HEK293 (cell line): Measurements from ENCODE around the gene RPL36A.
A peak's percentile ranks its signal among the peaks of the same experiment; 100 is the strongest.

Experiments
- CTCF ChIA-PET: fragments of 350-600 bp; formaldehyde crosslinking; extraction: SDS; loops from one replicate; lab custom pipeline; 2021; ENCODE audit warnings: antibody characterized with exemption; lab: Yijun Ruan, JAX
- POLR2A ChIA-PET: fragments of 300-600 bp; formaldehyde crosslinking; extraction: SDS; loops from one replicate; lab custom pipeline; 2020; ENCODE audit warnings: antibody characterized with exemption, inconsistent platforms; lab: Yijun Ruan, JAX
- H3K27ac ChIP-seq: fragments of 200-500 bp; sonication (Bioruptor generic); 2 replicates; pipeline ENCODE4 v1.5.1; 2014; ENCODE audit warnings: low read depth, low read length, control low read depth, inconsistent platforms; ENCODE audit errors: extremely low read depth
- H3K36me3 ChIP-seq, 2 experiments: fragments of 200-500 bp in 1 of 2; sonication (Bioruptor generic) in 1 of 2; 1 replicate in 1 of 2; 2 replicates in 1 of 2; pipeline ENCODE4 v1.5.1; 2014 to 2017; ENCODE audit warnings: inconsistent platforms in 2 of 2, low read length in 2 of 2; ENCODE audit not compliant: control insufficient read depth in 2 of 2, insufficient read depth in 1 of 2
- H3K4me1 ChIP-seq: fragments of 200-500 bp; sonication (Bioruptor generic); 2 replicates; pipeline ENCODE4 v1.5.1; 2014; ENCODE audit warnings: mild to moderate bottlenecking, low read length, inconsistent platforms; ENCODE audit not compliant: control insufficient read depth, insufficient read depth
- H3K4me3 ChIP-seq: 2 replicates; pipeline ENCODE4 v1.5.1; 2011; ENCODE audit warnings: low read depth, mild to moderate bottlenecking, control low read depth, low read length, moderate library complexity
- H3K9me3 ChIP-seq: fragments of 200-500 bp; sonication (Bioruptor generic); 2 replicates; pipeline ENCODE4 v1.5.1; 2014; ENCODE audit warnings: low read depth, low read length, inconsistent platforms; ENCODE audit not compliant: control insufficient read depth, insufficient read depth
- CTCF ChIP-seq: fragments of 450-650 bp; formaldehyde crosslinking; IDR thresholded peaks from 2 replicates; pipeline ENCODE4 v1.5.1; 2016; ENCODE audit warnings: missing biosample characterization, missing genetic modification characterization
- FEZF1 ChIP-seq: fragments of 450-650 bp; formaldehyde crosslinking; IDR thresholded peaks from 2 replicates; pipeline ENCODE4 v1.5.1; 2016; ENCODE audit warnings: missing biosample characterization, missing genetic modification characterization
- HOXD13 ChIP-seq: sonication (generic); formaldehyde crosslinking; IDR thresholded peaks from 2 replicates; pipeline ENCODE4 v1.8.0; 2022; ENCODE audit warnings: missing genetic modification reagents, borderline replicate concordance
- KLF9 ChIP-seq: fragments of 450-650 bp; formaldehyde crosslinking; IDR thresholded peaks from 2 replicates; pipeline ENCODE4 v1.5.1; 2016; ENCODE audit warnings: missing biosample characterization, missing genetic modification characterization, low read depth
- PRDM1 ChIP-seq: fragments of 450-650 bp; formaldehyde crosslinking; IDR thresholded peaks from 2 replicates; pipeline ENCODE4; 2016; ENCODE audit warnings: missing biosample characterization, missing genetic modification characterization
- ZBTB8A ChIP-seq: fragments of 450-650 bp; formaldehyde crosslinking; IDR thresholded peaks from 2 replicates; pipeline ENCODE4 v1.5.1; 2016; ENCODE audit warnings: missing biosample characterization, missing genetic modification characterization
- ZFP3 ChIP-seq: fragments of 450-650 bp; formaldehyde crosslinking; IDR thresholded peaks from 2 replicates; pipeline ENCODE4 v1.5.1; 2016; ENCODE audit warnings: low read depth, missing biosample characterization, missing genetic modification characterization
- ZFP37 ChIP-seq: fragments of 450-650 bp; formaldehyde crosslinking; IDR thresholded peaks from 2 replicates; pipeline ENCODE4 v1.5.1; 2016; ENCODE audit warnings: missing biosample characterization, missing genetic modification characterization
- ZNF140 ChIP-seq: fragments of 450-650 bp; formaldehyde crosslinking; IDR thresholded peaks from 2 replicates; pipeline ENCODE4 v1.5.1; 2016; ENCODE audit warnings: missing biosample characterization, missing genetic modification characterization
- ZNF16 ChIP-seq: fragments of 450-650 bp; formaldehyde crosslinking; IDR thresholded peaks from 2 replicates; pipeline ENCODE4 v1.5.1; 2016; ENCODE audit warnings: low read depth, missing biosample characterization, missing genetic modification characterization
- ZNF2 ChIP-seq: fragments of 450-650 bp; formaldehyde crosslinking; IDR thresholded peaks from 2 replicates; pipeline ENCODE4 v1.5.1; 2016; ENCODE audit warnings: missing biosample characterization, missing genetic modification characterization
- ZNF416 ChIP-seq: fragments of 450-650 bp; formaldehyde crosslinking; IDR thresholded peaks from 2 replicates; pipeline ENCODE4 v1.5.1; 2016; ENCODE audit warnings: missing biosample characterization, missing genetic modification characterization
- ZNF48 ChIP-seq: fragments of 450-650 bp; formaldehyde crosslinking; IDR thresholded peaks from 2 replicates; pipeline ENCODE4 v1.5.1; 2016; ENCODE audit warnings: missing biosample characterization, missing genetic modification characterization
- ZNF639 ChIP-seq: fragments of 450-650 bp; formaldehyde crosslinking; IDR thresholded peaks from 2 replicates; pipeline ENCODE4 v1.5.1; 2016; ENCODE audit warnings: missing biosample characterization, missing genetic modification characterization
- ZNF701 ChIP-seq: fragments of 450-650 bp; formaldehyde crosslinking; IDR thresholded peaks from 2 replicates; pipeline ENCODE4 v1.5.1; 2016; ENCODE audit warnings: missing biosample characterization, missing genetic modification characterization
- ZSCAN16 ChIP-seq: fragments of 450-650 bp; formaldehyde crosslinking; IDR thresholded peaks from 2 replicates; pipeline ENCODE4 v1.5.1; 2016; ENCODE audit warnings: missing biosample characterization, missing genetic modification characterization
- ZSCAN30 ChIP-seq: fragments of 450-650 bp; IDR thresholded peaks from 2 replicates; pipeline ENCODE4 v1.5.1; 2018; ENCODE audit warnings: missing biosample characterization, mild to moderate bottlenecking, missing genetic modification characterization, moderate library complexity

Gene RPL36A

GRCh38 chrX:101348452-101349192 is 42.2 kb upstream of the RPL36A start, which contains the start of gene TIMM8A (continued):
- TF ChIP-seq ZNF2 (tag by site-specific recombination) (peak; percentile 75), CTCF (tag by site-specific recombination) (peak; percentile 25; the same call in 1 of the 2 replicates), ZBTB8A (peak; percentile 52; the same call in 1 of the 2 replicates), PRDM1 (tag by site-specific recombination) (peak; percentile 59; the same call in 1 of the 2 replicates), ZNF701 (tag by site-specific recombination) (no peak), ZNF16 (tag by site-specific recombination) (no peak), ZNF639 (0 out of 2 replicates have a peak, but pooled peaks have one; percentile 23), ZFP3 (no peak), ZFP37 (tag by site-specific recombination) (0 out of 2 replicates have a peak, but pooled peaks have one; percentile 8), ZNF48 (no peak)

- Histone ChIP-seq H3K36me3 (peaks cover 12 to 21% of the 10 kb centered on the region in 2 experiments; a peak in 2 of 3 replicates), H3K4me3 (peak overlapping the region; percentile 61), H3K9me3 (no peaks in the 10 kb centered on the region), H3K4me1 (peaks cover 10% of the 10 kb centered on the region; the same call in 1 of the 2 replicates), H3K27ac (peak overlapping the region; percentile 80)
- TF ChIP-seq FEZF1 (tag by site-specific recombination) (no peak), ZNF2 (tag by site-specific recombination) (peak; percentile 0; the same call in 1 of the 2 replicates)
- CTCF ChIA-PET, result interaction anchor here (0.6 to 4.1 kb wide), 4 partner anchors 9 to 64 kb away, joined by 4 to 16 read pairs (median 4); partner anchors contain the start of gene RPL36A
- POLR2A ChIA-PET, result interaction anchor here (0.7 to 4.7 kb wide), 12 partner anchors 9 to 1099 kb away, joined by 3 to 105 read pairs (median 6); partner anchors contain the start of genes CENPI and RPL36A
Observed at GRCh38 chrX:101349193-101349562, 41.6 kb upstream of the RPL36A start.

- no peaks in the 10 kb centered on the region for H3K9me3 ChIP-seq
- H3K4me1 ChIP-seq, result no peaks in the 10 kb centered on the region
- TF ChIP-seq ZSCAN16 (tag by site-specific recombination) (no peak), ZNF140 (no peak), HOXD13 (no peak), ZSCAN30 (tag by site-specific recombination) (no peak), CTCF (tag by site-specific recombination) (peak; percentile 43; the same call in 1 of the 2 replicates), ZNF416 (no peak), KLF9 (tag by site-specific recombination) (no peak)
- ChIA-PET CTCF (interaction anchor here (0.6 to 2.3 kb wide), 7 partner anchors 9 to 942 kb away, joined by 3 to 17 read pairs (median 4); partner anchors contain the start of gene RPL36A), POLR2A (interaction anchor here (1.4 to 1.7 kb wide), 2 partner anchors 9 to 33 kb away, joined by 4 to 9 read pairs; partner anchors contain the start of genes RPL36A and TIMM8A)
- H3K4me3 ChIP-seq, result no peak overlapping the region
- no peaks in the 10 kb centered on the region for H3K36me3 ChIP-seq
- no peak overlapping the region for H3K27ac ChIP-seq
Observed at GRCh38 chrX:101357166-101357795, 33.5 kb upstream of the RPL36A start.
